DOHH2 (cell line): ENCODE data around the gene NUDT16.
"Not testable (repeated sequence)": the region's sequence is repeated elsewhere in the genome, so short reads cannot be mapped to it uniquely, and the experiment has no call there.

Experiments
- H3F3A ChIP-seq: fragments of 200-600 bp; sonication (generic), shearing (Covaris generic); 2 replicates; pipeline ENCODE4 v1.6.0; 2016; ENCODE audit warnings: antibody characterized with exemption, mild to moderate bottlenecking; ENCODE audit not compliant: control insufficient read depth, insufficient read depth
- H3K27ac ChIP-seq: fragments of 200-600 bp; sonication (generic); 2 replicates; pipeline ENCODE4 v1.5.1; 2014; ENCODE audit warnings: low read depth, mild to moderate bottlenecking, low read length, moderate library complexity
- H3K27me3 ChIP-seq: fragments of 200-600 bp; sonication (generic); 2 replicates; pipeline ENCODE4 v1.6.1; 2014; ENCODE audit warnings: mild to moderate bottlenecking, low read length, mixed read lengths; ENCODE audit not compliant: control insufficient read depth
- H3K36me3 ChIP-seq: fragments of 200-600 bp; sonication (generic); 2 replicates; pipeline ENCODE4 v1.6.1; 2014; ENCODE audit warnings: mild to moderate bottlenecking, low read length, moderate library complexity, mixed read lengths; ENCODE audit not compliant: control insufficient read depth
- H3K4me1 ChIP-seq: fragments of 200-600 bp; sonication (generic); 2 replicates; pipeline ENCODE4 v1.6.1; 2014; ENCODE audit warnings: mild to moderate bottlenecking, low read length, mixed read lengths; ENCODE audit not compliant: control insufficient read depth
- H3K4me2 ChIP-seq: fragments of 200-600 bp; sonication (generic); 2 replicates; pipeline ENCODE4 v1.6.0; 2014; ENCODE audit warnings: mild to moderate bottlenecking, low read length, moderate library complexity
- H3K4me3 ChIP-seq: fragments of 200-600 bp; sonication (generic); 2 replicates; pipeline ENCODE4 v1.5.1; 2014; ENCODE audit warnings: mild to moderate bottlenecking, low read length, mixed read lengths
- H3K79me2 ChIP-seq: fragments of 200-600 bp; sonication (generic); 2 replicates; pipeline ENCODE4 v1.6.1; 2014; ENCODE audit warnings: mild to moderate bottlenecking, low read length, mixed read lengths; ENCODE audit not compliant: control insufficient read depth
- H3K9me2 ChIP-seq: fragments of 200-600 bp; sonication (generic); replicated peaks from 2 replicates; pipeline ENCODE4 v1.6.1; 2014; ENCODE audit warnings: mild to moderate bottlenecking, low read length, mixed read lengths; ENCODE audit not compliant: control insufficient read depth
- H3K9me3 ChIP-seq: fragments of 200-600 bp; sonication (generic); 2 replicates; pipeline ENCODE4 v1.6.1; 2014; ENCODE audit warnings: antibody characterized with exemption, low read length, mixed read lengths; ENCODE audit not compliant: control insufficient read depth, insufficient read depth
- H4K20me1 ChIP-seq: fragments of 200-600 bp; sonication (generic); 2 replicates; pipeline ENCODE4 v1.6.0; 2014; ENCODE audit warnings: low read depth, mild to moderate bottlenecking, antibody characterized with exemption, low read length, moderate library complexity; ENCODE audit not compliant: control insufficient read depth, insufficient read depth
- CTCF ChIP-seq: fragments of 200-600 bp; sonication (generic); IDR thresholded peaks from one replicate; pipeline ENCODE4 v1.5.1; 2014; ENCODE audit warnings: antibody characterized with exemption, mild to moderate bottlenecking, low read depth, low read length; ENCODE audit not compliant: poor library complexity, severe bottlenecking
- EZH2phosphoT487 ChIP-seq: fragments of 200-600 bp; sonication (generic); IDR thresholded peaks from 2 replicates; pipeline ENCODE4 v1.6.1; 2017; ENCODE audit warnings: borderline replicate concordance, mild to moderate bottlenecking, antibody characterized with exemption, low read length, moderate library complexity, mixed read lengths

Gene NUDT16

DNA sequence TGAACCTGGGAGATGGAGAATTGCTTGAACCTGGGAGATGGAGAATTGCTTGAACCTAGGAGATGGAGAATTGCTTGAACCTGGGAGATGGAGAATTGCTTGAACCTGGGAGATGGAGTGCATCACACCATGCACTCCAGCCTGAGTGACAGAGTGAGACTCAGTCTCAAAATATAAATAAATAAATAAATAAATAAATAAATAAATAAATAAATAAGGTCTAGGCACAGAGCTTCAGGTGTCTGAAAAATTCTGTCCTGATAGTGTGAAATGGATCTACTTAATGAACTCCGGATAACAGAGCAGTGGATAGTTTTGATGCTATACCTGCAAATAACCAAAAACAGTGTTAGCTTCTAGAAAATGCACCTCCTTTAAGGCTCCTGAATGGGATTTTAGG, 24.3 kb upstream of the NUDT16 start:
- Histone ChIP-seq H3K9me3 (no peaks in the 10 kb centered on the region; the same call in 1 of the 2 replicates), H4K20me1 (no peaks in the 10 kb centered on the region), H3K79me2 (no peaks in the 10 kb centered on the region), H3F3A (no peaks in the 10 kb centered on the region), H3K9me2 (no peaks in the 10 kb centered on the region), H3K36me3 (no peaks in the 10 kb centered on the region), H3K4me1 (no peaks in the 10 kb centered on the region), H3K4me3 (no peak overlapping the region), H3K27me3 (no peaks in the 10 kb centered on the region), H3K27ac (no peak overlapping the region), H3K4me2 (no peak overlapping the region)
- TF ChIP-seq CTCF (no peak), EZH2phosphoT487 (no peak)

- Histone ChIP-seq H3K27ac (no peak overlapping the region), H3K4me3 (no peak overlapping the region), H3F3A (no peaks in the 10 kb centered on the region), H3K36me3 (no peaks in the 10 kb centered on the region), H3K79me2 (no peaks in the 10 kb centered on the region), H3K9me3 (no peaks in the 10 kb centered on the region; the same call in 1 of the 2 replicates), H4K20me1 (no peaks in the 10 kb centered on the region), H3K4me2 (no peak overlapping the region), H3K9me2 (no peaks in the 10 kb centered on the region), H3K27me3 (no peaks in the 10 kb centered on the region), H3K4me1 (no peaks in the 10 kb centered on the region)
- TF ChIP-seq CTCF, result no peak
- no peak for TF ChIP-seq EZH2phosphoT487
Measured at GRCh38 chr3:131360191-131360755, 21.3 kb upstream of the NUDT16 start.

DNA sequence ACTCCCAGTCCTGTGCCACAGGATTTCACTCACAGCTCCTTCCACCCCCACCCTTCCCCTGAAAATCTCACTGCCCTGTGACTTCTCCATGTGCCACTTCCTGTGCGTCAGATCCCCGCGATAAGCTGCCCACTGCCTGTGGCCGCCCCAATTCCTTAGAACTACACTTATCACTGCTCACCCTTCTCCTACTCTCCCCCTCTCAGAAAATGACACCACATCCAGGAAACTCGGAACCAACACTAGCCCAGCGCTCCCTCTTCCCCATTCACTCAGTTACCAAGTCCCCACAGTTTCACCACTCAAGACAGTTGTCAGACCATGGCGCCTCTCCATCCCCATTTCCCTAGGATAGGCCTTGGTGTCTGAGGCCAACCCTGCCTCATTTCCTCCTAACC, 20.5 kb upstream of the NUDT16 start:
- H3F3A ChIP-seq, H3K27ac ChIP-seq, H3K79me2 ChIP-seq, H3K4me2 ChIP-seq, H3K36me3 ChIP-seq, H3K9me2 ChIP-seq, H3K9me3 ChIP-seq, H4K20me1 ChIP-seq, H3K4me1 ChIP-seq, H3K4me3 ChIP-seq, H3K27me3 ChIP-seq: not testable (repeated sequence)

- Histone ChIP-seq H3K4me3 (no peak overlapping the region), H3K4me2 (no peak overlapping the region), H3K27me3 (no peaks in the 10 kb centered on the region)
Measured at GRCh38 chr3:131361464-131362421, 19.8 kb upstream of the NUDT16 start.

More at GRCh38 chr3:131361464-131362421, 19.8 kb upstream of the NUDT16 start:
- H4K20me1 ChIP-seq, result no peaks in the 10 kb centered on the region
- TF ChIP-seq EZH2phosphoT487 (no peak), CTCF (no peak)
- no peaks in the 10 kb centered on the region for H3K79me2 ChIP-seq
- no peaks in the 10 kb centered on the region for H3F3A ChIP-seq
- no peaks in the 10 kb centered on the region for H3K9me2 ChIP-seq
- H3K36me3 ChIP-seq, result no peaks in the 10 kb centered on the region
- H3K4me1 ChIP-seq, result no peaks in the 10 kb centered on the region
- no peak overlapping the region for H3K27ac ChIP-seq
- no peaks in the 10 kb centered on the region; the same call in 1 of the 2 replicates for H3K9me3 ChIP-seq
